Right lobe of liver (tissue), 6 donors: Measurements from ENCODE around the gene FNDC10. TPM values are rescaled to one million over a fixed set of nuclear protein-coding genes. Genes with fewer than 3 reads are reported as not detected.
A peak's percentile ranks its signal among the peaks of the same experiment; 100 is the strongest.
"Not testable (repeated sequence)": the region's sequence is repeated elsewhere in the genome, so short reads cannot be mapped to it uniquely, and the experiment has no call there.

Source experiments
- ATAC-seq, 4 donors: fragments of 200-7000 bp; cut with Tn5 transposase; one replicate each; pipeline ENCODE4 v1.9.1; 2020; ENCODE audit warnings: mild to moderate bottlenecking in 4 of 4, moderate library complexity in 4 of 4
- DNase-seq, 3 donors: peaks; one replicate each; pipeline ENCODE4 v3.0.0-alpha.2; 2020
- H3K27ac ChIP-seq, 3 donors: fragments of 200-600 bp; one replicate each; pipeline ENCODE4 v1.8.0; 2022
- H3K27me3 ChIP-seq, 2 donors: fragments of 200-600 bp; one replicate each; pipeline ENCODE4 v1.8.0; 2022
- H3K36me3 ChIP-seq, 4 donors: fragments of 200-600 bp; sonication (generic) in 1 of 4; one replicate each; pipeline versions ENCODE4 v1.5.1 to v1.8.0; 2017 to 2022; ENCODE audit warnings: control low read depth in 1 of 4
- H3K4me1 ChIP-seq, 4 donors: fragments of 200-600 bp; sonication (generic) in 1 of 4; one replicate each; pipeline versions ENCODE4 v1.5.1 to v1.8.0; 2017 to 2022; ENCODE audit warnings: control low read depth in 1 of 4
- H3K4me3 ChIP-seq, 3 donors: fragments of 200-600 bp; one replicate each; pipeline ENCODE4 v1.8.0; 2022
- H3K9me3 ChIP-seq, 4 donors: fragments of 200-600 bp; sonication (generic) in 1 of 4; one replicate each; pipeline versions ENCODE4 v1.5.1 to v1.8.0; 2017 to 2022; ENCODE audit warnings: control low read depth in 1 of 4
- CTCF ChIP-seq, 4 donors: fragments of 200-600 bp in 3 of 4; fragments of 450-650 bp in 1 of 4; IDR thresholded peaks; one replicate each; pipeline versions ENCODE4 v1.5.1 to v1.8.0; 2016 to 2022; ENCODE audit warnings: antibody characterized with exemption in 4 of 4, mild to moderate bottlenecking in 2 of 4
- POLR2A ChIP-seq: fragments of 450-650 bp; IDR thresholded peaks from one replicate; pipeline ENCODE4 v1.6.1; 2017; ENCODE audit warnings: antibody characterized with exemption, mild to moderate bottlenecking
- WGBS: methylation state at CpG from one replicate; pipeline ENCODE4 v1.1.6; 2018; ENCODE audit warnings: low coverage, low lambda C conversion rate; ENCODE audit not compliant: insufficient coverage; ENCODE audit errors: missing lambda C conversion rate; 5-methylcytosine and 5-hydroxymethylcytosine counted together
- intact Hi-C, 2 donors: fragments of 100-400 bp; cut with DNase I; formaldehyde crosslinking; loops; one replicate each; pipeline versions ENCODE4 v1.11.2 to v1.14.1; 2022
- long read RNA-seq: library from polyadenylated mRNA; unstranded; transcript quantifications from one replicate; pipeline ENCODE4 v2.0.0, GENCODE V29; 2019
- total RNA-seq, 6 experiments: library from RNA; depleted of rRNA in 2 of 6; stranded (reverse); fragments of >200 nt in 2 of 6; fragmentation: NEBNext Ultra II Directional in 3 of 6; extraction: Animal tissue kit (Norgen Biotek cat#: 25700) in 3 of 6; gene quantifications; one replicate each; pipeline versions ENCODE4 v1.1.0 to v1.2.4, GENCODE V29; 2016 to 2023
- donor health status: DM: no; HTN: yes; CAD: no.
- donor health status: DM: no; HTN: no; CAD: no.
- donor health status: DM: no; HTN: no; CAD: no.
- donor health status: DM: no; HTN: yes; CAD: no.
- donor health status: DM: no; HTN: yes; CAD: no.

FNDC10 gene
- 1 to 10 TPM in 1 of 6 experiments, under 1 TPM in 5; 0.09 to 1.6 (median 0.46) TPM for total RNA-seq
- long read RNA-seq: 0 reads

DNA sequence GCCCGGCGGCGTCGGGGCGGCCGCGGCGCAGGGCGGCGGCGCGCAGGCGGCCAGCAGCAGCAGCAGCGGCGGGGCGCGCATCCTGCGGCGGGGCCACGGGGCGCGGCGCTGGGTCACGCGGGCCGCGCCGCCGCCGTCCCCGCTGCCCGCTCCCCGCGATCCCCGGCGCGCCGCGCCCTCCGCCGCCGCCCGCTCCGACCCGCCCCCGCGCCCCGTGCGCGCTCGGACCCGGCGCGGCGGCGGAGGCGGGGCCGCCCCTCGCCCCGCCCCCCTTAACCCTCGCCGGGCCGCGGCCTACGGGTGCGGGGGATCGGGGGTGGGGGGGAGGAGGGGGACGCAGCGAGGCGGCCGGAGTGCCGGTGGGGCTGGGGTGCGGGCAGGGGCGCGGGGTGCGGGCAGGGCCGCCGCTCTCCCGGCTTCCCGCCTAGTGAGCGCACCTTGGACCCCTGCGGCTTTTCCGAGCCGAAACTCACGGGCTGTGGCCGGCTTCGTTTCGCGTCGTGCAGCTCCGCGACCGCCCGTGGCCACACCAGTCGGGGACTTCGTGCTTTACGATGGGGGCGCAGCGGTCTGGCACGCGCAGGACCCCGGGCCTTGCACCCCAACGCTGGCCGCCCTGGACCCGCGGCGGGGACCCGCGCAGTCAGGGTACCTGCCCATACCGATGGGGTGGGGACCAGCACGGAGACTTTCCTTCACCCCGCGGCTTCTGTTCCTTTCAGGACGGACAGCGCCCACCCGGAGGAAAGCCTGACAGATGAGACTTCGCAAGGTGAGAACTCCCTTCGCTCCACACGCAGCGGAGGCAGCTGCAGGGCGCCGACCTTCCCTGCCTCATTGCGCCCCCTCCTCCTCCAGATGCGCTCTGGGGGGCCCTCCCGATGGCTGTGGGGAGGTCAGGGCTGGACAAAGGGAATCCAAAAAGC is at the start of gene FNDC10:
Gene FNDC10, minus strand, starts transcription at position 201 of the 926 bp plus-strand sequence. Its CDS starts 120 bp downstream, at position 81.
- intact Hi-C loops: no loop called here

DNA sequence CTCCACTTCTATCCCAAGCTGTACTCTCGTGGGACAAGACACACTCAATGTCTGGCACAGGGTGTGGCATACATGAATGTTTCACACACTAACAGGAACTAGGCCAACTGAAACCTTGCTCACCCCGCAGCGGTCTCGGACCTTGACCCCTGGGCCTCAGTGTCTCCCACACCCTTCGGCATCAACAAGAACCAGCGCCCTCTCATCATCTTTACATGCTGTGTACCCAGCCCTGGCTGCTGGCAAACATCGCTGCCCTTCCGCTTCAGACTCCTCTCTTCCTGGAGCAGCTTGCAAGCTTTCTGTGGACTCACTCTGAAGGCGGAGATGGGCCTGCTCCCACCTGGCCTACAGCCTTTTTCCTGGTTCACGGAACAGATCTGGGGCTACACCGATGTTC is 48.3 kb upstream of the FNDC10 start:
- H3K4me3 ChIP-seq, H3K27ac ChIP-seq, intact Hi-C loops, H3K4me1 ChIP-seq, H3K9me3 ChIP-seq, H3K27me3 ChIP-seq: not testable (repeated sequence)
- peak in 1 of 3 donors; percentile 15 for DNase-seq
- ATAC-seq: peak in 3 of 4 donors; percentile 7 to 25 (median 12)
- 61% methylated on average over 10 of the region's 11 CpGs for WGBS
- H3K36me3 ChIP-seq: peaks cover 0 to 28% (median 5%) of the 10 kb centered on the region in 4 donors

More for the DNA sequence above, at the start of gene FNDC10:
- DNase-seq (no peak), ATAC-seq (peak in 1 of 4 donors; percentile 21)
- WGBS: no CpG with 5 or more reads among the region's 125 CpGs
- Histone ChIP-seq H3K27me3 (peaks cover 6 to 7% of the 10 kb centered on the region in 2 donors), H3K27ac (no peak within 1 kb of the TSS), H3K4me3 (peak within 1 kb of the TSS in 2 of 3 donors; percentile 23 to 37), H3K9me3 (no peaks in the 10 kb centered on the region), H3K36me3 (no peaks in the 10 kb centered on the region), H3K4me1 (peaks cover 0 to 4% (median 0%) of the 10 kb centered on the region in 4 donors)
- TF ChIP-seq CTCF (IDR thresholded peaks at IDR 0.05) (no peak), POLR2A (no peak)

GRCh38 chr1:1647567-1648241 is 47.8 kb upstream of the FNDC10 start:
- peak in 2 of 3 donors; percentile 25 to 30 for DNase-seq
- H3K9me3 ChIP-seq, H3K27ac ChIP-seq, intact Hi-C loops, H3K27me3 ChIP-seq, H3K4me1 ChIP-seq, H3K4me3 ChIP-seq: not testable (repeated sequence)
- H3K36me3 ChIP-seq: peaks cover 0 to 26% (median 5%) of the 10 kb centered on the region in 4 donors
- WGBS: 90% methylated on average over 14 of the region's 17 CpGs
- ATAC-seq: peak; percentile 37 to 69 (median 56)

DNA sequence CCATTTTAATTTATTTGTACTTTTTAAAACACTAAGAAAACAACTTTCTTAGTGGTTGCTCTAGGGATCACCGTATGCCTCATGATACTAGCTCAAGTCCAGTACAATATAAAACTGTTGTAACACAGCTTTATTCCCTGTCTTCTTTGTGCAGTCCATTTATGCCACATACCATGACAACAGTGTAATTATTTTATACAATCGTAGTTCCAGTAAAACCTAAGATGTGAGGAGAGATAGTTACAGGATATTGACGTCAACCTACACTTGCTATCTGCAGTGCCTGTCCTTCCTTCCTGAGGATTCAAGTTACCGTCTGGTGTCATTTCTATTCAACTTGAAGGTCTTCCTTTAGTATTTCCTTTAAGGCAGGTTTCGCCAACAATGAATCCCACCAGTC is 46.4 kb upstream of the FNDC10 start:
- peaks cover 0 to 14% (median 0%) of the 10 kb centered on the region in 4 donors for H3K36me3 ChIP-seq
- DNase-seq, H3K27me3 ChIP-seq, H3K27ac ChIP-seq, intact Hi-C loops, H3K9me3 ChIP-seq, H3K4me1 ChIP-seq, H3K4me3 ChIP-seq: not testable (repeated sequence)
- ATAC-seq: peak; percentile 22 to 57 (median 42)
- WGBS: 71% methylated on average over 4 of the region's 5 CpGs

- H3K4me3 ChIP-seq, DNase-seq, ATAC-seq, H3K36me3 ChIP-seq, H3K9me3 ChIP-seq, H3K27ac ChIP-seq, H3K4me1 ChIP-seq, intact Hi-C loops, H3K27me3 ChIP-seq: not testable (repeated sequence)
- WGBS: 84% methylated on average over 5 of the region's 38 CpGs
Observed at GRCh38 chr1:1640711-1641461, 41.0 kb upstream of the FNDC10 start.

DNA sequence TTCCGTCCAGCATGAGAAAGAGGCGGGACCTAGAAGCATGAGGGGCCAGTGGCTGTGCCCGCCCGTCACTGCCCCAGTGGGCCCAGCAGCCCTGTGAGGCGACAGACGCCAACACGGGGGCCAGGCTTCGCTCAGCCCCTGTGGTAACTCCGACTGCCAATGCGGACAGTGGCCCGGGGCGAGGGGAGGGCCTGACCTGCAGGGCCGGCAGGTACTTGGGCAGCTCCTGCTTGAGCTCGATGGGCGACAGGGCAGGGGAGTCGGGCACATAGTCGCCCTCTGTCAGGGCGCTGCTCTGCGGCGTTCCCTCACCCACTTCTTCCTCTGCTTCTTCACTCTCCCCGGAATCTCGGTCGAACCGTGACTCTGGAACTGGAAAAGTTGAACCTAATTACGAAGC is 40.1 kb upstream of the FNDC10 start:
- H3K27me3 ChIP-seq, H3K36me3 ChIP-seq, intact Hi-C loops, H3K27ac ChIP-seq, H3K9me3 ChIP-seq, DNase-seq, H3K4me1 ChIP-seq, H3K4me3 ChIP-seq, ATAC-seq: not testable (repeated sequence)
- WGBS: no CpG with 5 or more reads among the region's 25 CpGs

DNA sequence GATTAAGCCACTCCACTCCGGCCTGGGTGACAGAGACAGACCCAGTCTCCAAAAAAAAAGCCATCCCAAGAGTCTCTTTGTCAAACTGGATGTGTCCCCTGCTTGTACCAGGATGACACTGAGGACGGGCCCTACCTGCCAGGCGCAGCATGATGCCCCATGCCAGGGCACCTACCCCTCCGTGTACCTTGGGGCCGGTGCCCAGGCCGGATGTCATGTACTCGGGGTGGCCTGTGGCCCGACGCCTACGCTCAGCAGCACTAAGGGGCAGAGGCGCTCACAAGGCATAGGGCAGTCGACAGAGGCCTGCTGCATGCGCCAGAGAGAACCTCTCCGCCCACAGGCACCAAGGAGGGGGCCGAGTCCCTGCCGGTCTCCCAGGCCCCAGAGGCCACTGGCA is 39.4 kb upstream of the FNDC10 start:
- 100% methylated on average over 1 of the region's 16 CpGs for WGBS
- H3K4me1 ChIP-seq, H3K9me3 ChIP-seq, H3K4me3 ChIP-seq, intact Hi-C loops, H3K27ac ChIP-seq, ATAC-seq, H3K27me3 ChIP-seq, H3K36me3 ChIP-seq: not testable (repeated sequence)
- peak in 1 of 3 donors; percentile 35 for DNase-seq

GRCh38 chr1:1638528-1638927 is 38.6 kb upstream of the FNDC10 start:
- H3K27ac ChIP-seq, H3K9me3 ChIP-seq, H3K4me1 ChIP-seq, intact Hi-C loops, H3K36me3 ChIP-seq, H3K4me3 ChIP-seq, H3K27me3 ChIP-seq: not testable (repeated sequence)
- WGBS: 90% methylated on average over 1 of the region's 13 CpGs
- peak in 2 of 4 donors; percentile 46 to 52 for ATAC-seq
- peak in 2 of 3 donors; percentile 20 to 36 for DNase-seq

- H3K36me3 ChIP-seq, intact Hi-C loops, H3K9me3 ChIP-seq, H3K27me3 ChIP-seq, H3K4me3 ChIP-seq, H3K27ac ChIP-seq, H3K4me1 ChIP-seq, ATAC-seq: not testable (repeated sequence)
- no CpG with 5 or more reads among the region's 14 CpGs for WGBS
- peak in 1 of 3 donors; percentile 9 for DNase-seq
Observed at GRCh38 chr1:1637479-1637875, 37.5 kb upstream of the FNDC10 start.
